ENCODE measurements around the gene FANCI.
"Not testable (repeated sequence)": the region's sequence is repeated elsewhere in the genome, so short reads cannot be mapped to it uniquely, and the experiment has no call there.

Gene FANCI

DNA sequence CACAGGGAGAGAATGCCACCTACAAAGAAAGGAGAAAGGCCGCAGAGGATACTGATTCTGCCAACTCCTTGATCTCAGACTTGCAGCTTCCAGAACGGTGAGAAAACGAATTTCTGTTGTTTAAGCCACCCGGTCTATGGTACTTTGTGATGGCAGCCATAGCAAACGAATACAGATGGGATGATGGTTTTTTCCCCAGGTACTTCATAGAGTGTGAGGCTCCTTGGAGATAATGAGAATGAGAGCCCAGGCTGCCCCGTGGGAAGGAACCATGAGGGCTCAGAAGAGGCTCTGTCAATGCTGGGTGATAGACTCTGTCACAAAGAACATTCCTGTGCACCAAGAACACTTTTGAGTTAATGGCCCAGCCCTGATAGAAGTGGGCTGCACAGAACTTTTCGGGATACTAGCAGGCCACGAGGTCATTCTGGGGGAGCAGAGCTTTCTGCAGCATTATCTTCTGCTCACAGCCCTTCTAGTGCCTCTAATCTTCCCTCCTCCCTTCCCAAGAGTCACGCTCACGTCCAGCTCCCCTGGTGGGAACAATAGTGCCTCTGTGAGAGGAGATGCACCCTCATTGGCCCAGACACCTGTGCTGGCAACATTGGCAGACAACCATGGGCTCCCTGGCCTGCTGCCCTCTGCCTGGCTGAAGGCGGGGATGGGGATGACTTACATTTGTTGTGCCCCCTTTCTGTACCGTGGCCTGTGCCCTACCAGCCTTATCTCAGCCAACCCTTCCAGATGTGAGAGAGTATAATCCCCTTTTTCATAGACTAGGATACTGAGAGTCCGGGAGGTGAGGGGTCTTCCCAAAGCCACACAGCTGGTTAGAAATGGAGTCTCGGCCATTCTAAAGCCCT, 17.2 kb upstream of the FANCI start:
- DNase-seq, result no peak

DNA sequence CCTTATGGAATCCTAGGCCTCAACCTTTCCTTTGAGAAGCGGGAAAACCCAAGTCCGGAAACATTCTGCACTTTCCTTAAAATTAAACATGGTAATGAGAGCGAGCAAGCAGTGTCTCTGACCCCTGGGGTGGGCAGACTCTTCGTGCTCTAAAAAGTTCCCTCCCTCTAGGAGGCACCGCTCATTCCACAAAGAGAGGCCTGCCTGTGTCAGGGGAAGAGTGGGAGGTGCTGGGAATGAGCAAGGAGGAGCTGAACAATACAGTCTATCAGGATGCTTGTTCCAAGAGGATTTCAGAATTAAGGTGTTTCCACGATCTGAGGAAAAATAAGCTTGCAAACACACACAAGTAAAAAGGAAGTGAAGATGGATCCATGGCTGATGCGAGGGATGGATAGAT, 16.4 kb upstream of the FANCI start:
- DNase-seq, result no peak

DNA sequence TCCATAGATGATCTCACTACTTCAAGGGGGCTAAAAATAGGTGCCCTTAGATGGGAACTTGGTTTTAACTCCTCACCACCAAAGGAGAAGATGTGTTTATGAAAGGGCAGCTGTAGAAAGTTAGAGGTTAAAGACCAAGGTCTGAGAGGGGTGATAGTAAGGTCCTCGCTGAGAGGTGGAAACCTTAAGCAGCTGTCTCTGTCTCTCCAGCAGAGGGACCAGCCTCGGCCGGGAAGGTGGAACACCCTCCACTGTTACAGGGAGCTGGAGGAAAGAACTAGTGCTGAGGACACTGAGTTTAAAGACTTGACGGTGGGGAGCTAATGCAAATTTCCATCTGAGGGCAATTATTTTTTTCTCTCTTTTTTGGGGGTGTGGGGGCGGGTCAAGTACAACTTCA, 13.5 kb upstream of the FANCI start:
- no peak for DNase-seq

DNA sequence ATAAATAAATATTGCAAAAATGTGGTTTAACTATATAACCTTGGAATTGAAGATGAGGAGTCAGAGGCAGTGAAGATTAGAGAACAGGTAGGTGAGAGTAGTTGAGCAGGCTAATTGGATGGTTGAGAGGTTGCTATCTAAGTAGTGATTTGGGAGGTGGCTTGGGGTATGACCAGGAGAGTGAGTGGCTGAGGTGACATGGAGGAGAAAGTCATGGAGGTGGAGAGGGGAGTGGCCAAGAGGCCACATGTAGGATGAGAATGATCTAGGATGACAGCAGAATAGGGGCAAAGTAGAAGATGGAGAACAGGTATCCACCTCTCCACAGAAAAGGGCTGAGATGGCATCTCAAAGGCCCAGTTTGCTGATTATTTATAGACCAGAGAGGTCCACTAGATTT, 11.9 kb upstream of the FANCI start:
- DNase-seq, result no peak

DNA sequence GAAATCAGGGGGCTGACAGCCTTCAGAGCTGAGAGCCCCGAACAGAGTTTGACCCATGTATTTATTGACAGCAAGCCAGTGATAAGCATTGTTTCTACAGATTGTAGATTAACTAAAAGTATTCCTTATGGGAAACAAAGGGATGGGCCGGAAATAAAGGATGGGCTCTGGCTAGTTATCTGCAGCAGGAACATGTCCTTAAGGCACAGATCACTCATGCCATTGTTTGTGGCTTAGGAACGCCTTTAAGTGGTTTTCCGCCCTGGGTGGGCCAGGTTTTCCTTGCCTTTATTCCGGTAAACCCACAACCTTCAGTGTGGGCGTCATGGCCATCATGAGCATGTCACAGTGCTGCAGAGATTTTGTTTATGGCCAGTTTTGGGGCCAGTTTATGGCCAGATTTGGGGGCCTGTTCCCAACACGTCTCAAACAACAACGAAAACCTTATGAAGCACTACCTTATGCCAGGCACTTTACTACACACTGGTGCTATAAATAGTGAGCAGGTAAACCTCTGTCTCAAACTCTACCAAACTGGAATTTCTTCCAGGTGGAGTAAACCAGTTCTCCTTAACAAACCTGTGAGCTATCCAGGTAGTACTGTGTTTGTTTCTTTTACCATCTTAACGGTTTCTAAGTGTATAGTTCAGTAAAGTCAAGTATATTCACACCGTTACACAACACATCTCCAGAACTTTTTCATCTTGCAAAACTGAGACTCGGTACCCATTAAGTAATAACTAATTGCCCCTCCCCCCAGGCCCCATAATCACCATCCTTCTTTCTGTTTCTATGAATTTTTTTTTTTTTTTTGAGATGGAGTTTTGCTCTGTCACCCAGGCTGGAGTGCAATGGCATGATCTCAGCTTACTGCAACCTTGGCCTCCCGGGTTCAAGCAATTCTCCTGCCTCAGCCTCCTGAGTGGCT, 3.6 kb upstream of the FANCI start:
- DNase-seq, result not testable (repeated sequence)

DNA sequence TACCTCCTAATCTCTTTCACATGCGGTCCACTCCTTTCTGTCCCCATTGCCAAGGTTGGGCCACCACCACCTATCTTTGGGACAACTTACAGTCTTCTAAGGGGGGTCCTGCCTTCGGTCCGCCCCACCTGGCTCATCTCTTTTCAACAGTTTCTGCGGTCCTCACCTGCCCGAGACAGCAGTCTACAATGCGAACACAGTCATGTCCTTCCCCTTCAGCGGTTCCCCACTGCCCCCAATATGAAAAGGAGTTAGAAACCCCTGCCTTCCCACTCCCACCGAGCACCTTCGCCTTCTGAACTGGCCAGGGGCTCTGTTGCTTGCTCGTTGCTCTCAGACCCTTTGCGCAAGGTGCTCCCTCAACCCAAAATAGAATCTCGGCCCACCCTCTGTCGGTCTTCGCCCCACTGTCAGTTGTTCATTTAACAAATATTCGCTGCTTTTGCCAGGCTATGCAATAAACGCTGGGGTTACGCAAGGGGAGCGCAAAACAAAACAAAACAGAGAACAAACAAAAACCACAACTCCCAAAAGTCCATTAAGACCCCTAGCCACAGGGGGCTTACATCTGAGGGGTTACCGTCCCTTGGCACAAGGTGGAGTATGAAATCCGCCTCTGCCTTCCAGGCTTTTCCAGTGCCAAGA, 611 bp upstream of the FANCI start:
- DNase-seq, result no peak

DNA sequence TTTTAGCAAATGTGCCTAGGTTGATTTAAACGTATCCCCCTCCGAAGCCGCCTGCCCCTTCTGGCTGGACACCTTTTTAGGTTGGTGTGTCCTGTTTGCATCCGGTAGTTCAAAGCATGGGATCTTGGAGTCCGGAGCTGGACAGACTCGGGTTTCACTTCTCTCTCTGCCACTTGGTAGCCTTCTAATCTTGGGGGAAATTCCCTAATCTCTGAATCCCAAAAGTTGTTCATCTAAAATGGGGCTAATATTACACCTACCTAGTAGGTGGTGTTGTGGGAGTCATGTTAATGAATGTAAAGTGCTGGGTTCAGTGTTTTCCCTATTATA, 760 bp downstream of the FANCI start:
- no peak for DNase-seq

DNA sequence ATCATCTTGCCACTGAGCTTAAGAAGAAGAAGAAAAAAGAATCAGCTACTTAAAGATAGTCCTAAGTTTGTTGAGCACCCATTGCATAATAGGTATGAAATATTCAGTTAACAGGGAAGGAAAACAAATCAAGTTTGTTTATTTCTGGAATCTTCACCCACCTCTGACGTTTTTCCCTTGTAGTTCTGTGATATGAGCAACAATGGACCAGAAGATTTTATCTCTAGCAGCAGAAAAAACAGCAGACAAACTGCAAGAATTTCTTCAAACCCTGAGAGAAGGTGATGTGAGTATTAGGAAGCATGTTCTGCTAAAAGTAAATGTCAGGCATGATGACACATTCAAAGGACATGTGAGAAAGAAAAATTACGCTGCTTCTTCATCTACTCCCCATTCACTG, 3.7 kb downstream of the FANCI start:
- no peak for DNase-seq

DNA sequence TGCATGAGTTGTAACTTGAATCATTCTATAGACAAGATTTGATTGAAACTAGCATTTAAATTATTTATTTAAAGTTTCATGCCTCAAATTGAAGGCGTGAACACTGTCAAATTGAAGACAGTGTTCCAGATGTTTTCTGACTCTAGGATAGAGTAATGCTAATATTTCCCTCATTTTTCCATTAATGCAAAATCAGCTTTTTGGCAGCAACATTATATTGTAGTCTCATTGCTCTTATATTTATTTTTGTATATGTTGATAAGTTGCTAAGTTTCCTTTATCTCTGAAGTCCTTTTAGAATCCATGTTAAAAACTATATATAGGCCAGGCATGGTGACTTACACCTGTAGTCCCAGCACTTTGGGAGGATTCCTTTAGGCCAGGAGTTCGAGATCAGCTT, 4.8 kb downstream of the FANCI start:
- DNase-seq, result no peak

DNA sequence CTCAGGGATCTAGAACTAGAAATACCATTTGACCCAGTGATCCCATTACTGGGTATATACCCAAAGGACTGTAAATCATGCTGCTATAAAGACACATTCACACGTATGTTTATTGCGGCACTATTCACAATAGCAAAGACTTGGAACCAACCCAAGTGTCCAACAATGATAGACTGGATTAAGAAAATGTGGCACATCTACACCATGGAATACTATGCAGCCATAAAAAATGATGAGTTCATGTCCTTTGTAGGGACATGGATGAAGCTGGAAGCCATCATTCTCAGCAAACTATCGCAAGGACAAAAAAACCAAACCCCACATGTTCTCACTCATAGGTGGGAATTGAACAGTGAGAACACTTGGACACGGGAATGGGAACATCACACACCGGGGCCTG, 6.4 kb downstream of the FANCI start:
- not testable (repeated sequence) for DNase-seq

DNA sequence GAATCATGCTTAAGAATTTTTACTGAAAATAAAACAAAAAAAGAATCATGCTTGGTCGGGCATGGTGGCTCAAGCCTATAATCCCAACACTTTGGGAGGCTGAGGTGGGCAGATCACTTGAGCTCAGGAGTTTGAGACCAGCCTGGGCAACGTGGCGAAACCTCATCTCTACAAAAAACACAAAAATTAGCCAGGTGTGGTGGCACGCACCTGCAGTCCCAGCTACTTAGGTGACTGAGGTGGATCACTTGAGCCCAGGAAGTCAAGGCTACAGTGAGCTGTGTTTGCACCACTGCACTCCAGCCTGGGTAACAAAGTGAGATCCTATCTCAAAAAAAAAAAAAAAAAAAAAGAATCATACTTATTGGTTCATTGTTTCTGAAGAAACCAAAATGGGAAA, 33.5 kb downstream of the FANCI start:
- not testable (repeated sequence) for DNase-seq

DNA sequence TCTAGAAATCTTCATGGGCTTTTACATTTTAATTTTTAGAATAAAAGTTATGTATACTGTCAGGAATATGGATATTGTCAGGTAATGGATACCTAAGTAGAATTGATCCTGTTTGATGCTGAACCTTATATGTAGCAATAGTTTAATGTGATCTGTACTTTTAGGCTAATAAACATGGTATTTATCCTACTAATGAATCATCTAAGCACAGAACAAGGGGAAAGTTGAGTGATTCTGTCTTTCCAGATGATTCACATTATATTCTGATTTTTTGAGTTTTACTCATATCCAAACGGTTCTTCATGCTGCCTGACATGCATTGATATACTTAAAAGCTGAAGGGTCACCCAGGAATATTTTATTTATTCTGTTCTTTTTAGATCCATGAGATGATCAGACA, 34.5 kb downstream of the FANCI start:
- no peak for DNase-seq

DNA sequence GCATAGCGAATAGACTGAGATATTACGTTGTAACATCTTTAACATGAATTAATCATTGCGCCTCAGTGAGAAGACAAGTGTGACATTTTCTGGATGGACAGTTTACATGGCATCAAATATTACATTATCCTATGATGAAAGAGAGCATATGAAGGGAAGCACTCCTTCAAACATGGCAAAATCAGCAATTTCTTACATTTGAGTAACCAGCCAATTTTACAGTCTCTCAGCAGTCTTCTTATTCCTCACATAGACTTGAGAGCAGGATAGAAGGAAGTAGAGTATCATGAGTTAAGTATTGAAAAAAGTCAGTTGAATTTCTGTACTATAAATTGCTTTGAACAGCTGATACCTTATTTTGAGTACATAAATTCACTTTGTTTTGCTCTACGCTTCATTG, 38.9 kb downstream of the FANCI start:
- no peak for DNase-seq

DNA sequence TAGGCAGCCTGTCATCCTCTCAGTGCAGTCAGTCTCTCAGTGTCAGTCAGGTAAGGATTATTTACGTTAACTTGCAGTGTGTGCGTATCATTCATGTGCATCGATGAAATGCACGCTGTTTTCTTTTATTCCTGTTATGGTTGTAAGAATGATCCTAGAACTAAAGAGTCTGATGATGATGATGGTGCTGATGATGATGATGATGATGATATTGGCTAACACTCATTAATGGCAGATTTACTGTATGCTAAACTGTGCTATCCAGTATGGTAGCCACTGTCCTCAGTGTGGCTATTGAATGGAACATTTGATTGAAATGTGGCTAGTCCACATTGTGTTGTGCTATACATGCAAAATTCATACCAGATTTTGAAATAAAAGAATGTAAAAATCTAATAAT, 39.4 kb downstream of the FANCI start:
- no peak for DNase-seq

DNA sequence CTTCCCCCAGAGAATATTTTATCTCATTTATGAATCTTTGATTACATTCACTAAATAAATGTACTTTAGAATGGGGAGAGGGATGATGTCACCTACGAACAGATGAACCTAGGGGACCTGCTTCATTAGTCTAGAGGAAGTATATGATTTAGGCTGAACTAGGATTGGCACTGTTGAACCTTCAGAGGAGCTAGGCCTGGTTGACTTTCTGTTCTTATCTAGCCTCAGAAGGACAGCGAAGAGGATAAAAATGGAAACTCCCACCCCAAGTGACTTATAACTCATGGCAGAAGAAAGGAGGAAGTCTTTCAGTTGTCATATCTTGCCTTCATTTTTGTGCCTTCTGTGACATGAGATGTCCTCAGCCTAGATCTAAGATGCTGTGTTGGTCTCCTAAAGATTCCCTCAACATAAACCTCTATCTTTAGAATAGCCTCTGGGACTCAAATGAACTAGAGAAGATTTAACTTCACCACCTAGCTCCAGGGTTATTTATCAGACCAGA, 48.2 kb downstream of the FANCI start:
- DNase-seq, result no peak

DNA sequence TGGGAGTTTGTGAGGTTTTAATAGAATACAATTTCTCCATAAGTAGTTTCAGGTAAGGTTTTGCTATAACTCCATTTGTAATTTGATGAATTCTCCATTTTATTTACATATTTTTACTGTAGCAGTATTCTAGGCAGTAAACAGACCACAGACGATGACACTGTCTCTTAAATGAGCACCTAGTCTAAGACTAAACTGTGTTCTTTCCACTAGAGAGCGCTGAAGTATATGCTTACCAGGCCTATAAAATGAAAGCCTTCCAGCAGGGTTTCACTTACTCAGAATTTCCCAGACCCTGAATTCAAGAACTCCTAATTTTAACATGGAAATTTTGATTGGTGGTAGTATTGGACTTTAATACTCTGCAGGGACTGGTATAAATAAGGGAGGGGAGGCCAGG, 49.2 kb downstream of the FANCI start:
- DNase-seq, result no peak

DNA sequence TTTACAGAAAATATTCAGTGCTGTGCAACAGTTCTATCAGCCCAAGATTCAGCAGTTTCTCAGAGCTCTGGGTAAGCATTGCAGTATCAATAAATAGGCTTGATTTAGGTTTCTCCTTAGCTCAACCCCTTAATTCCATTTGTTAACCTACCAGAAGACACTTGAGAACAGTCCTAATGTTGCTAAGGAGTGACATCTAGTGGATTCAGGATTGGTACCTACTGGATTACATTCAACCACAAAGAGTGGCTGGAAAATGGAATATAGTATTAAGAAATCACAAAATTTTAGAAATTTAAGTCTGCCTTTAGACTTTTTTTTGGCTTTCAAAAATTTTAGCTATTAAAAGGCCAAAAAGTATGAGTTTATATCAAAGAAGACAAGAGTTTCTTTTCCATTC, 56.1 kb downstream of the FANCI start:
- no peak for DNase-seq

DNA sequence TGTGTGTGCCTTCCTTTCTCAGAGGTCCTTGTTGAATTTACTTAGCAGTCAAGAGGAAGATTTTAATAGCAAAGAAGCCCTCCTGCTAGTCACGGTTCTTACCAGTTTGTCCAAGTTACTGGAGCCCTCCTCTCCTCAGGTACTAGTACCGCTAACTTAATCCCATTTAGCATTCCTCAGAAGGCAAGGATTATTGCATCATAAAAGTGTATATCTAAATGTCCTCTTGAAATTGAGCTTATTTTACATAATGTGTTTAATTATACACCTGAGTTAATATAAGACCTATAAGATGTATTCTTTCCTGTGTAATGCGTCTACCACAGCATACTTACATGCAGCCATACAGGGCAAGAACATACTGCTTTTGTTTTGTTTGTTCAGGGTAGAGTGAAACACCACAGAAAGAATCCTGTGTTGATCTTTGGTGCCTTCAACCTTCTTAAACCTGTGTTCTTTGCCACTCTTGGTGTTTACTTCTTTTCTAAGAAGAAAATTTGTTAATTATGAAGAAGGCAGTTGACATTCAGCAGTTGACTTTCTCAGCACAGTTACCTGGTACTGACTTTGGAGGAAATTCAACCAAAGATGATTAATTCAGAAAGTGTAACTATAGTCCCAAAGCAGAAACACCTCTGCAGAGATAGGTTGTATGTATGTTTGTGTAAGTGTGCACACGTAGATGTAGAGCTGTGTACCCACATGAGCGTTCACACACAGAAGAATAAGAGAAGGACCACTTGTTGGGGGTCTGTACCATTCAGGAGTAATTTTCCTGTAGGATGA, 57.7 kb downstream of the FANCI start:
- no peak for DNase-seq

DNA sequence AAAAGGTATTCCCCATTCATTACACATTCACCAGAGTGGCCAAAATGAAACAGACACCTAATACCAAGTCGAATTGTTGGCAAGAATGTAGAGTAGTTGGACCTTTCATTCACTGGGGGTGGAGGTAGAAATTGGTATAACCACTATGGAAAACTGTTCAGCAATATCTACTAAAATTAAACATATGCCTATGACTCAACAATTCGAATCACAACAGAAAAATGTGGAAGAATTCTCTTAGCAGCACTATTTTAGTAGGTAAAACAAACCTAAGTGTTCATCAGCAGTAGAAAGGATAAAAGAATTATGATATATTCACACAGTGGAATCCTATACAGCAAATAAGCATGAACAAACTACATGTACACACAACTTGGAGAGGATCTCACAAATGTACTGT, 60.2 kb downstream of the FANCI start:
- DNase-seq, result no peak

DNA sequence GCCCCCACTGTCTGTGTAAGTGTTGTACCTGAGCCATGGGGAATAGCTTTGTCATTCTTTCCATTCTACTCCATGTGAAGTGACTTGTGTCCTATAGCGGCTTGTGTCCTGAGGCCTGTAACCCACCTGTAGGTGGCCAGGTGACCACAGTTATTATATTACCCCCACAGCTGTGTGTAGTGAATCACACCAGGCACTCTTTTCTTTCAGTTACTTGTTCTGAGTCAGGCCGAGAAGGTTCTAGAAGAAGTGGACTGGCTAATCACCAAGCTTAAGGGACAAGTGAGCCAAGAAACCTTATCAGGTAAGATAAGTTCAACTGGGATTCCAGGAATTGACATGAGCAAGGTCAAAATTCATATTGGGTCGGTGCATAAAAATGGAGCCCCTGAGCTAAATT, 61.6 kb downstream of the FANCI start:
- no peak for DNase-seq

DNA sequence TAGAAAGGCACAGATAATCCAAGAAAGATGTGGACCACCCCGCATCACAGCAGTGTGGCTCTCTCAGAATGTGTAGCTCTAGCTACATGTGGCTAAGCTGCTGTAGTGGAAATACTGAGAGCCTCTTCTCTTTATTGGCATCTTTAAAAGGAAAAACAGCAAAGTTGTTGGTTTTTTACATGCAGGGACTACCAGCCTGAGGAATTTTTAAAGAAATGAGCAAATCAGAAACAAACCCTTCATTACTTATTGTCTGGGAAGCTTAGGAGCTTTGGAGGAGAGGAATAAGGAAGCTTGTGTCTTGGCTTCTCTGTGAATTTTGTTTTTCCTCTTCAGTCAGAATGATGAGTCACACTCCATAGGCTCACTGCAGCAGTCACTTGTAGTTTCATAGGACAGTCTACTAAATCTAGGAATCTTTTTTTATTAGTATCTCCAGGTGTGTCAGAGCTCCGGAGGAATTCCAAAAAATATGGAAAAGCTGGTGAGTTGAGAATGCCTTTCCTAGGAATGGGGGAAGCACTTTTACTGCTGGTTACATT, 63.3 kb downstream of the FANCI start:
- DNase-seq, result no peak

DNA sequence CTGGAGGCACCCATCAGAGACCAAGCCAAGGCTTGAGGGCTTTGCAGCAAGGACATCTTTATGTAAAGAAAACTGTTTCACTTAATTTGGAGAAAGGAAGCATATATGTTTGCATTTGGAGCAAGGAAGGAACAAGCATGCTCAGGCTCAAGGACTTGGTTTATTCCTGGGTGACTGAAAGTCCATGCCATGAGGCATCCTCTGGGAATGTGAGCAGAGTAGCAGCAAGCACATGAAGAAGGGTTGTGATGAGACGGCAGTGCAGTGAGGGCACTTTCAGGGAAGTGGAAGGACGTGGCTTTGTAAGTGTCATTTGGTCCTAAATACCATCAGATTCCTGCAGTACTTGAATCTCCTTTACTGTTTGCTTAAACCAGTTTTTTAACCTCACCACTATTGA, 64.0 kb downstream of the FANCI start:
- no peak for DNase-seq

All from NCI-H2107 (cell line).